Raji (cell line): ENCODE measurements around the gene UBAC2.

Experiments
- POLR2A ChIP-seq: IDR thresholded peaks from 2 replicates; pipeline ENCODE4 v1.6.1; 2011; ENCODE audit warnings: low read depth, low read length, control low read depth; ENCODE audit not compliant: insufficient read depth

The UBAC2 gene

DNA sequence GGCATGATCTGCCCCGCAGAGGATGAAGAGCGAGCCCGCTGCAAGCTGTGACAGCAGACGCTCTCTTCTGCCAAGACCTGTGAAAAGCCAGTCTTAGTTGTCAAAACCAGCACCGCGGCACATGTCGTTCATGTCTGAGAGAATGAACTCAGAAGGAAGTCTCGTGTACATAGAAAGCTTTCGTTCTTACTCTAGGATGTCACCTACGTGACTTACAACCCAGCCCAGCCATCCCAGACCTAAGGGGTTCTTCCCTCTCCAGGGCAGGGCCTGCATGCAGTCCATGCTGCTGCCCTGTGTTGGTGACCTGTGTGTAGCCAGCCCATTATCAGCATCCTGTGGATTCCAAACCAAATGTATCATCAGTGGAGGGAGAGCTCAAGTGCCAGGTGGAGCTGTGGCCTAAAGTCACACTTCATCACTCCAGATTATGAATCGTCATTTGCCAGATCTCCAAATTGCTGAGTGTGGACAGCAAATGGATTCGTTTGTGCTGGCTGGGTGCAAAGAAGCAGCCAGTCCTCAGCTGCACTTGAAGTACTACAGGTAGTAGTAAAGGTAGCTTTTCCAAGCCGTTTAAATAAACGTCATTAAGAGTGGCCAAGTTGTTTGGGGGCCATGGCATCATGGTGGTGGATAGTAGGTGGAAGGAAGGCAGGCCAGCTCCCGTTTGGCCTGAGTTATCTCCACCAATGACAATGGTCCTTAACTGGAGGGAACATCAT lies 180.4 kb downstream of the UBAC2 start:
- no peak for TF ChIP-seq POLR2A

DNA sequence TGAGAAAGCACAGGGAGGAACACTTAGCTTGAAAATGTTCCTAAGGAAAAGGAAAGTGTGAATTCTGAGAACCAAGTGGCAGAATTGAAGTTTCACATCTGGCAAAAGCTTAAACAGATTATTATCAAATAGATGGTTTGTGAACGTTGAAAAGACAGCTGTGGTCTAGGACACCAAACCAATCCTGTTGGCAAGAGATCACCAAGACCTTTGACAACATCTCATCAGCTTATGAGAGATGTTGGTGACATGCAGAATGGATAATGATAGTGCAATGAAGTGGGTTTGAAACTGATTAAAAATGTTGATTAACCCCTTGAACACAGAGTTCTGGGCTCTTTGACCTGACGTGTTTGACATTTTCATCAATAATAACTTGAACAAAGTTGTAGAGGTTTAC lies 181.1 kb downstream of the UBAC2 start:
- TF ChIP-seq POLR2A = no peak

DNA sequence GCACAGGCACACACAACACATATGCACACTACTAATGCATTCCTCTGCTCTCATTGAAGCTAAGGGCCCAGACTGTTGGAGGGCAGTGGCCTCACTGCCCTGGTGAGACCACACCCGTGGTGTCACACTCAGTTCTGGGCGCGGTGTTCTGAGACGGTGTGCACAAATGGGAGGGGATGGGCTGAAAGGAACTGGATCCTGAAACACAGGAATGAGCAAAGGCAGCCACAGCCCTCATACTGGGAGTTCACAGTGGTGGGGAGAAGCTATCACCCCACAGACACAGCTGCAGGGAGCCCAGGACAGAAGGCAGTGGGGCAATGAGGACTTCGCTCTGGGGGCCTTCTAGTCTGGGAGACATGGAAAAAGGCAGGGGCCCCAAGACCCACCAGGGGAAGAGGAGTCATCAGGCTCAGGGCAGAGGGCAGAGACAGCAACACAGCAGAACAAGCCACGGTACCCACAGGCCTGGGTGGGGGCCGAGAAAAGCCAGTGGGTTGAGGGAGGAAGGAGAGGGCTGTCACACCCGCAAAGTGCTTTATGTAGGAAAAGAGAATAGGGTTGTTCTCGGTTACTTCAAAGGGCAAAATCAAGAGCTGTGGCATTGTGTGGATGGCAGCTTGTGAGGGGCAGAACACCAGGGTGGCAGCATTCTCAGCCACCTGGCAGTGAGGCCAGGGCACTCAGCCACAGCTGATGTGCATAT lies 181.9 kb downstream of the UBAC2 start:
- no peak for TF ChIP-seq POLR2A

DNA sequence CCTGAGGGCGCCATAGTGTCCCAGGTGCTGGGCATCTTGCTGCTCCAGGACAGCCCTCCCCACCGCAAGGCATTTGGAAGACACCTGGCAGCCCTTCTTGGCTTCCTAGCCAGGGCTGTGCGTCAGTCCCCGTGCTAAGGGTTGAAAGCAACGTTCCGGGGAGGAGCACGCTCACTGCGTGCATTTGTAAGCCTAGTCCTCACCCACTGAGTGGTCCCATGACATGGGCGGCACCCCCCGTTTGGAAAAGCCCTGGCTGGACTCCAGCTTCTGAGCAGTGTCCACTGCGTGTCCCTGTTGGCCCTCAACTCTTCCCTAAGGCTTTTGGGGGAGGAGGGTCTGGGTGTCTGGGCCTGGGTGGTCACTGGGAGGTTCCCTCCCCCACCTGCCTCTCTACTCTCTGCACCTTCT lies 182.9 kb downstream of the UBAC2 start:
- TF ChIP-seq POLR2A = no peak

DNA sequence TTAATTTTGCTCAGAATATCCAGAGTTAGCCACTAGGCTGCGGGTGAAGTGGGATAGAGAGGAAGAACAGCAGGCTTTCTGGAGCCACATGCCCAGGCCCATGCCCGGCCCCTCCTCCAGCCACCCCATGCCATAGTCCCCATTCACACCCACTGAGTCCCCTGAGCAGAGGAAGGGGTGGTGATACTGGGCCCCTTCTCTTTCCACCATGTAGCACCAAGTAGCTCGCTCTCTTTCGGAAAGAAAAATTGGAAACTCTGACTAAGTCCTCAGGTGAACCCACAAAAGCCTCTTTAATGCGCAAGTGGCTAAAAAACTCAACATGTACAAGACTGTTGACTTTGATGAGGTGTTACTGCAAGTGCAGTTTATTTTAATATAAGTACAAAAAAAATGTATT lies 183.3 kb downstream of the UBAC2 start:
- no peak for TF ChIP-seq POLR2A

DNA sequence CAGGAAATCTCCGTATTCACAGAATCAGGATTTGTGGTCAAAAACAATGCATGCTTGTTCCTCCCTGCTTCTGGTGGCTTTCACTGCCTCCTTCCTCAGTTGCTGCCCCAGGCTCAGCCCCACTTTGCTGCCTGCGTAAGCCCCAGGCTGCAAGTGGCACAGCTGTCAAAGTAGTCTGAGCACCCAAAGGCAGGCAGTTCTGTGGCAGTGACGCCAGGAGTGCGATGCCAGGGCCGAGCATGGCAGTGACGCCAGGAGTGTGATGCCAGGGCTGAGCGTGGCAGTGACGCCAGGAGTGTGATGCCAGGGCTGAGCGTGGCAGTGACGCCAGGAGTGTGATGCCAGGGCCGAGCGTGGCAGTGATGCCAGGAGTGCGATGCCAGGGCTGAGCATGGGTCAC lies 183.8 kb downstream of the UBAC2 start:
- no peak for TF ChIP-seq POLR2A

DNA sequence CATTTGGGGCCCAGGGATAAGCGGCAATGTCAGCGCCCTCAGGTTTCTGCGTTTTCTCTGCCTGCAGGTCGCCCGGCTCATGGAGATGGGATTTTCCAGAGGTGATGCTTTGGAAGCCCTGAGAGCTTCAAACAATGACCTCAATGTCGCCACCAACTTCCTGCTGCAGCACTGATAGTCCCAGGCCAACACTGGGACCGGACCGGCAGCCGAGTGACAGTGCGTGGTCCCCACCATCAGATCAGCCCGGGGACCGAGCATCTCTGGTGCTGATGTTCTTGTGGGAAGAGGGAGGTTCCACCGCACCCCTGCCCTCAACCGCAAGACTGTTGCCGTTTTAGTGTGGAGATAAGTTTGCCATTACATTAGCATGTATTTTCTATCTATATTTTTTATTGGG lies 184.5 kb downstream of the UBAC2 start:
- TF ChIP-seq POLR2A = no peak

DNA sequence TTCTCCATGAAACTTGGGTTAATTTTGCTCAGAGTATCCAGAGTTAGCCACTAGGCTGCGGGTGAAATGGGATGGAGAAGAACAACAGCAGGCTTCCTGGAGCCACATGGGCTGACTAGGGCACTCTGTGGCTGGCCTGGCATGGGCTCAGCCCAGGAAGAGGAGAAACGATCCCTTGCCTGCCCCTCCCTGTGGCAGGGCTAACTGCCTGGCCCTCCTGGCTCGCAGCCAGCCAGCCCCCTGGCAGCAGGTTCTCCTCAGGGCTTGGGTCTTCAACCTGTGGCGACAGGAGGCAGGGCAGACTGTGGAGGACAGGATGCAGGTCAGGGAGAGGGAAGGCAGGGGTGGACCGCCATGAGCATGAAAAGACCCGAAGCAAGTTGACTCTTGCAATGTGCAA lies 185.3 kb downstream of the UBAC2 start:
- TF ChIP-seq POLR2A = no peak

DNA sequence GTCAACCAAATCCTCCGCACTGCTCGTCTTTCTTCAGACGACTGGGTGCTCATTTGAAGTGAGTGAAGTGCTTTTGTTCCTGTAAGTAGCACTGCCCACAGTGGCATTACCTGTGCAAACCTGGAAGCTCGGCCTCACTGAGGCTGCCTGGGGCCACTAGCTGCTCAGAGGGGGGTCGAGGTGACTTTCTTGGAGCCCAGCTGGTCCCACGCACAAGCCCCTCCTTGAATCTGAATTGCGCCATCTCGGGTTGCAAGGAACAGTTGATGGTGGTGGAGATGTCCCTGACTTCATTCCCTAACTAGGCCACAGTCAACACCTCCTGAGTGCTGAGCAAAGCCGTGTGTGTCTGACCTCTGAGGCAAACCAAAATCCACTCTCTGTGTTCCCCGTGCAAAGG lies 185.8 kb downstream of the UBAC2 start:
- TF ChIP-seq POLR2A = no peak

DNA sequence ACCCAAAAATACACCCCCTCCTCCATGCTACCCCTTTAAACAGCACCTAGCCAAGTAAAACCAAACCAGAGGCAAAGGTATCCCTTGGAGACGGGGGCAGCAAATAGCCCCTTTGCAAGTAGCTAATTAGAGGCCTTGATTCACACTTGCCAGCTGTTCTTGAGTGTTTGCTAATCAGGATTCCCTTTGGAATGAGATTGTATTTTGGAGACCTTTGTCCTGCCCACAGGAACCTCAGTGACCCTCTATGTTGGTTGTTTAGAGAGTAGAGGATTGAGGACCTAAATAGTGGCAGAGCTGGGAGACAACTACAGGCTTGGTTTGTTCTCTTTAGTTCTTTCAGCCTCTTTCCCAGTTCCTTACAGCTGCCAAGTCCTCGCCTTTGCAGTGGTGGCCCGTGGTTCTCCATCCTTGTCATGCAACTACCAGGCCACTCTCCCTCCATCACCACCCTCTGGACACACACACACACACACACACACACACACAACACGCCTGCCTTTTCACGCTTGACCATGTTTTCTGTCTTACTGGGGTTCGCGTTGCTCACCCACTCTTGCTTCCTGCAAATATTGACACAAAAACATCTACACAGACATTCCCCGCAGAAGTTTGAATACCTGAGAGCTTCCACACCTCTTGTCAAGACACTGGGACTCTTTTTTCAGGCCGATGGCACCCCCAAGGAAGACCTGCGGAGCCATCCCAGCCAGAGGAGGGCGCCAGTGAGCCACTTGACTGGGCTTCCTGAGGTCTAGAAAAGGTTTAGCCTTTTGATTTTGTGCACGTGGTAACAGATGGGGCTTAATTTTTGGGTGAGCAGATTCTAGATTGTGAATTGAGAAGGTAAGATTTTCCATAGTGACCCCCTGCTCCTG lies 186.5 kb downstream of the UBAC2 start:
- no peak for TF ChIP-seq POLR2A

DNA sequence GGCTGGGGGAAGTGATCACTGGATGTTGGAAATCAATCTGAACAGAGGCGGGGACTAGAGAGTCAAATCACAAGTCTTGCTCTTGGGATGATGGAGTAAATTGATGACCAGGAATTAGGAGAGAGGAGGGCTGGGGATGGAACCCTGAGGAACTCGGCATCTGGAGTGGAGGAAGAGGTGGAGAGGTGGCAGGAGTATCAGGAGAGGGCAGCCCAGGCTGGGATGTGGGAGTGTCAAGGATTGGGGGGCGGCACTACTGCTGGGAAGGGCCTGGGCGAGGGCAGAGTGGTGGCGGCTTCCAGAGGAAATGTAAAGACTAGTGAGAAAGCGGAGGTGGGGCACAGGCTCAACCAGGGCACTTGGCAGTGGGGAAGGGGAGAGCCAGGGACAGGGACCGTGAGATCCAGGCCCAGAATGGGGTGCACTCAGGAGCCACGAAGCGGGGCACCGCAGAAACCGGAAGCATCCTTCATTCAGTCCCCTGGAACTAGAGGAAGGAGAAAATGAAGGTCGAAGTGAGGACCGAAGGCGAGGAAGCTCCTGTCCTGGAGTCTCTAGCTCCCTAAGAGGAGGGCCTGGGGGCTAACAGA lies 187.8 kb downstream of the UBAC2 start:
- TF ChIP-seq POLR2A = no peak

DNA sequence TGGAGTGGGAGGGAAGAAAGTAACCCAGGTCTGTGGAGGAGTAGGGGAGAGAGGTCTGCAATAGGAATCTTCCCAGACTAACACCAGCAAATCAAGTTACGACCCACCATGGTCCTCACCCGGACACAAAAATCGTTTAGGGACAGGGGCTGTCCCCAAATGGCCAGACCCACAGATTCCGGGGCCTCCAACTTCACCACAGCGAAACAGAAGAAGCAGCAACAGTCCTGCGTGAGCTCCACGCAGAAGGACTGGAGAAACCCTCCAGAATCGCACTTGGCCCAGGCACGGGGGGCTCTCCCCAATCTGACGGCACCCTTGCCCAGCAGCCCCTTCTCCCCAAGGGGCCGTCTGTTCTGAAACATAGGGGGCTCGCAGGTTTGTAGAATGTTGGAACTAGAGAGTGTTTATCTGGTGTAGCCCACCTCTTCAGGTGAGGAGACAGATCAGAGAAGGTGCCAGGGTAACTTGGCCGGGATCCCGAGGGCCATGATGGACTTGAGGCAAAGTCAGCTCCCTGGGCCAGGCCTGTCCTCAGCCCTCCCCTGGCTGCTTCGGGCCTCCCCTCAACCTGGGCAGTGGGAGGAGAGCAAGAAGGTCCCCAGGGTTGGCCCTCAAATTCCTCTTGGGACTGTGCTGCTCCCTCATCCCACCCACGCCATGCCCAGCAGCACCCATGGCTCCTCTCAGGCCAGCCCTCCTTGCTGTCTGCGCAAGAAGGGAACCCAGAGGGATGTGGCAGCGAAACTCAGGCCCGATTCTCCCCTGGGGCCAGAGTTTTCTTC lies 189.1 kb downstream of the UBAC2 start:
- TF ChIP-seq POLR2A = no peak

DNA sequence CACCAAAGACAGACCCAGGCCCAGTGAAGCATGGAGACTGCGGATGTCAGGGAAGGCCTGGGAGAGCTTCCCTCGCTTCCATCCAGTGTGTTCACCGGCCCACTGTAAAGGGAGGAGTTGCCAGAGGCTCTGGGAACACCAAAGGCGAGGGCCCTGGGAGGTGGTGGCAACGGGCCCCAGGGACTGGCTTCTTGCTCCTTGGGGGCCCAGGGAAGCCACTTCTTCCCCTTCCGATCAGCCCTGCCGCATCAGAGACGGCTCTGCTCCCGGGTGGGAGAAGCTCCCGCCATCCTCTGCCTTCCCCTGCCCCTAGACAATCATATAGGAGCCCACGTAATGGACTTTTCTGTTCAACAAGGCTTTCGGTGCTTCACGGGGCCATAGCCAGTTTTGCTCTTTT lies 189.9 kb downstream of the UBAC2 start:
- TF ChIP-seq POLR2A = no peak

DNA sequence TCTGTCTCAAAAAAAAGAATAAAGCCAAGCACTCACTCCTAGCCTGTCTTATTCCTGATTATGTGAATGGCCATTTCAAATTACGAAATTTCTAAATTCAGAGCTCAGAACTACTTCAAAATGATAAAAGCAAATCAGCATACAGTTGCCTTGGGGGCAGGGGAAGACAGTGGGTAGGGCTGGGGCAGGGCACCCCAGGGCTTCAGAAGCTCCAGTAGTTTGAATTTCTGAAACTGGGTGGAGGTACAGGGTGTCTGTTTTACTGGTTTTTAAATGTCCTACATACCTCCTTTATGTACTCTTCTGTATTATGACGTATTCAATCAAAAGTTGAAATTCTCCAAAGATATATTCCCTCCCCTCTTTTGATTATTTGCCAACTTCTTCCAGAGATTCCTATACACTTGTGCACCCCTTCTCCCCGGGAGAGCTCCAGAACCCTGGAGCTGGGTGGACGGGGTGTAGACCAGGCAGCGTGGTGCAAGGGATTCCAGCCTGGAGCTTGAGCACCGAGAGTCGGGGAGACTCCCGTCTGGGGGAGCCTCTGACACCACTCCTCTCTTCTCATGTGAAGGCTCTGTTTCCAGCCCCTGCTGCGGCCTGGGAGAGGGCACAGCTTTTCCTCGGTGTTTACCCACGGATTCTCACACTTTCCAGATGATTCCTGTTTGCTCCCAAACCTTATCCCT lies 191.3 kb downstream of the UBAC2 start:
- TF ChIP-seq POLR2A = no peak
